Measurements from ENCODE around the gene BCO2.

Gene BCO2

DNA sequence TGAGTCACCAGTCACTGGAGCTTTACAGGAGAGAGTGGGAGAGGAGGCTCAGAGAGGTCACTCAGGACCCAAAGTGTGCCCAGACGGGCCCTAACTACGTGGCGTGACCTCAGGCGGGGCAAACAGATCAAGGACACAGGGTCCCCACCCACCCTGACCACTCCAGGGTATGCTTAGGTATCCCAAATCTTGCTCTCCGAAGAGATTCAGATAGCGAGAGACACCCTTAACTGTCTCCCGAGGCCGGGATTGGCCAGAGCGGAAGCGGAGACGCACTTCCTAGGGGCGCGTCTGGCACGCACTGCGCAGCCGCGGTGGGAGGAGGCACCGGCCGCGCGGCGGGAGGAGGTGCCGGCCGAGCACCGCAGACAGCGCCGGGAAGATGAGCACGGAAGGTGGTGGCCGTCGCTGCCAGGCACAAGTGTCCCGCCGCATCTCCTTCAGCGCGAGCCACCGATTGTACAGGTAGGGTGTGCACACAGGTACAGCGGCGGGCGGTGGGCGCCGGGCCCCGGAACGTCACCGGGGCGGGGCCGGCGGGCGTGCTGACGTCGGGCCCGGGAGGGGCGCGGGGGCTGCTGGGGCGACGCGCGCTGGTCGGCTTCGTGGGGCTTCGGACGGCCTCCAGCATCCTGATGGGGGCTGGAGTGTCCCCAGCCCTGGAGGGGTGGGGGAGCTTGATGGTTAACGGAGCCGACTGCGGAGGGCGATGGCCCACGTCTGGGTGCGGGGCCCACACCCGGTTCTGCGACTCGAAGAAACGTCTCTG lies 50.9 kb downstream of the BCO2 start, which contains the start of gene PTS (continued):
- TF ChIP-seq, protein P1, sequence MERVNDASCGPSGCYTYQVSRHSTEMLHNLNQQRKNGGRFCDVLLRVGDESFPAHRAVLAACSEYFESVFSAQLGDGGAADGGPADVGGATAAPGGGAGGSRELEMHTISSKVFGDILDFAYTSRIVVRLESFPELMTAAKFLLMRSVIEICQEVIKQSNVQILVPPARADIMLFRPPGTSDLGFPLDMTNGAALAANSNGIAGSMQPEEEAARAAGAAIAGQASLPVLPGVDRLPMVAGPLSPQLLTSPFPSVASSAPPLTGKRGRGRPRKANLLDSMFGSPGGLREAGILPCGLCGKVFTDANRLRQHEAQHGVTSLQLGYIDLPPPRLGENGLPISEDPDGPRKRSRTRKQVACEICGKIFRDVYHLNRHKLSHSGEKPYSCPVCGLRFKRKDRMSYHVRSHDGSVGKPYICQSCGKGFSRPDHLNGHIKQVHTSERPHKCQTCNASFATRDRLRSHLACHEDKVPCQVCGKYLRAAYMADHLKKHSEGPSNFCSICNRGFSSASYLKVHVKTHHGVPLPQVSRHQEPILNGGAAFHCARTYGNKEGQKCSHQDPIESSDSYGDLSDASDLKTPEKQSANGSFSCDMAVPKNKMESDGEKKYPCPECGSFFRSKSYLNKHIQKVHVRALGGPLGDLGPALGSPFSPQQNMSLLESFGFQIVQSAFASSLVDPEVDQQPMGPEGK (tag by site-specific recombination; IDR thresholded peaks at IDR 0.05) = peak; percentile 52; the same call in 1 of the 2 replicates
- TF ChIP-seq ZFHX2 (tag by site-specific recombination; conservative IDR thresholded peaks at IDR 0.05) = no peak; the same call in 1 of the 2 replicates
- peak; percentile 61 for TF ChIP-seq ZBTB8A (tag by site-specific recombination; IDR thresholded peaks at IDR 0.05)
- peak; percentile 67 for TF ChIP-seq SP2 (tag by site-specific recombination; IDR thresholded peaks at IDR 0.05)
- TF ChIP-seq ZNF76 (tag by site-specific recombination; IDR thresholded peaks at IDR 0.05; ENCODE audit: borderline replicate concordance, low read depth) = 0 out of 2 replicates have a peak, but pooled peaks have one; percentile 23
- peak; percentile 60 for TF ChIP-seq SP3 (tag by site-specific recombination; IDR thresholded peaks at IDR 0.05)
- TF ChIP-seq ZNF561 (tag by site-specific recombination; IDR thresholded peaks at IDR 0.05; ENCODE audit: borderline replicate concordance) = peak; percentile 18; the same call in 1 of the 2 replicates
- TF ChIP-seq ZBTB26 (tag by site-specific recombination; optimal IDR thresholded peaks at IDR 0.05) = peak; percentile 77
- peak; percentile 31; the same call in 1 of the 2 replicates for TF ChIP-seq ZNF600 (tag by site-specific recombination; IDR thresholded peaks at IDR 0.05)
- TF ChIP-seq ZEB2 (tag by site-specific recombination; IDR thresholded peaks at IDR 0.05) = peak; percentile 54
- TF ChIP-seq ZBTB48 (tag by site-specific recombination; IDR thresholded peaks at IDR 0.05) = peak; percentile 79
- TF ChIP-seq ZNF2 (tag by site-specific recombination; IDR thresholded peaks at IDR 0.05) = no peak
- TF ChIP-seq ZFP69B (tag by site-specific recombination; IDR thresholded peaks at IDR 0.05) = peak; percentile 55; the same call in 1 of the 2 replicates
- peak; percentile 64; the same call in 1 of the 2 replicates for TF ChIP-seq KLF8 (tag by site-specific recombination; IDR thresholded peaks at IDR 0.05)
- peak; percentile 74; the same call in 1 of the 2 replicates for TF ChIP-seq ZBTB20 (tag by site-specific recombination; IDR thresholded peaks at IDR 0.05)
- peak; percentile 81 for TF ChIP-seq GLIS2 (tag by site-specific recombination; IDR thresholded peaks at IDR 0.05)
- TF ChIP-seq, protein P2, sequence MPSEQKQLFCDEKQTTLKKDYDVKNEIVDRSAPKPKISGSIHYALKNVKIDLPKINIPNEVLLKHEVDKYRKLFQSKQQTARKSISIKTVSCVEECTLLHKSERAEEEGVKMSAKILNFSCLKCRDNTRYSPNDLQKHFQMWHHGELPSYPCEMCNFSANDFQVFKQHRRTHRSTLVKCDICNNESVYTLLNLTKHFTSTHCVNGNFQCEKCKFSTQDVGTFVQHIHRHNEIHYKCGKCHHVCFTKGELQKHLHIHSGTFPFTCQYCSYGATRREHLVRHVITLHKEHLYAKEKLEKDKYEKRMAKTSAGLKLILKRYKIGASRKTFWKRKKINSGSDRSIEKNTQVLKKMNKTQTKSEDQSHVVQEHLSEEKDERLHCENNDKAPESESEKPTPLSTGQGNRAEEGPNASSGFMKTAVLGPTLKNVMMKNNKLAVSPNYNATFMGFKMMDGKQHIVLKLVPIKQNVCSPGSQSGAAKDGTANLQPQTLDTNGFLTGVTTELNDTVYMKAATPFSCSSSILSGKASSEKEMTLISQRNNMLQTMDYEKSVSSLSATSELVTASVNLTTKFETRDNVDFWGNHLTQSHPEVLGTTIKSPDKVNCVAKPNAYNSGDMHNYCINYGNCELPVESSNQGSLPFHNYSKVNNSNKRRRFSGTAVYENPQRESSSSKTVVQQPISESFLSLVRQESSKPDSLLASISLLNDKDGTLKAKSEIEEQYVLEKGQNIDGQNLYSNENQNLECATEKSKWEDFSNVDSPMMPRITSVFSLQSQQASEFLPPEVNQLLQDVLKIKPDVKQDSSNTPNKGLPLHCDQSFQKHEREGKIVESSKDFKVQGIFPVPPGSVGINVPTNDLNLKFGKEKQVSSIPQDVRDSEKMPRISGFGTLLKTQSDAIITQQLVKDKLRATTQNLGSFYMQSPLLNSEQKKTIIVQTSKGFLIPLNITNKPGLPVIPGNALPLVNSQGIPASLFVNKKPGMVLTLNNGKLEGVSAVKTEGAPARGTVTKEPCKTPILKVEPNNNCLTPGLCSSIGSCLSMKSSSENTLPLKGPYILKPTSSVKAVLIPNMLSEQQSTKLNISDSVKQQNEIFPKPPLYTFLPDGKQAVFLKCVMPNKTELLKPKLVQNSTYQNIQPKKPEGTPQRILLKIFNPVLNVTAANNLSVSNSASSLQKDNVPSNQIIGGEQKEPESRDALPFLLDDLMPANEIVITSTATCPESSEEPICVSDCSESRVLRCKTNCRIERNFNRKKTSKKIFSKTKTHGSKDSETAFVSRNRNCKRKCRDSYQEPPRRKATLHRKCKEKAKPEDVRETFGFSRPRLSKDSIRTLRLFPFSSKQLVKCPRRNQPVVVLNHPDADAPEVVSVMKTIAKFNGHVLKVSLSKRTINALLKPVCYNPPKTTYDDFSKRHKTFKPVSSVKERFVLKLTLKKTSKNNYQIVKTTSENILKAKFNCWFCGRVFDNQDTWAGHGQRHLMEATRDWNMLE (tag by site-specific recombination; conservative IDR thresholded peaks at IDR 0.05; ENCODE audit: low read depth) = peak; percentile 67
- 0 out of 2 replicates have a peak, but pooled peaks have one; percentile 18 for TF ChIP-seq ZNF768 (tag by site-specific recombination; IDR thresholded peaks at IDR 0.05)
- TF ChIP-seq ZNF280C (tag by site-specific recombination; IDR thresholded peaks at IDR 0.05) = no peak
- no peak; the same call in 1 of the 2 replicates for TF ChIP-seq KLF1 (tag by site-specific recombination; IDR thresholded peaks at IDR 0.05)
- TF ChIP-seq ZBTB17 (tag by site-specific recombination; IDR thresholded peaks at IDR 0.05) = peak; percentile 78
- 0 out of 2 replicates have a peak, but pooled peaks have one; percentile 18 for TF ChIP-seq ZNF501 (tag by site-specific recombination; IDR thresholded peaks at IDR 0.05)
- TF ChIP-seq, protein P3, sequence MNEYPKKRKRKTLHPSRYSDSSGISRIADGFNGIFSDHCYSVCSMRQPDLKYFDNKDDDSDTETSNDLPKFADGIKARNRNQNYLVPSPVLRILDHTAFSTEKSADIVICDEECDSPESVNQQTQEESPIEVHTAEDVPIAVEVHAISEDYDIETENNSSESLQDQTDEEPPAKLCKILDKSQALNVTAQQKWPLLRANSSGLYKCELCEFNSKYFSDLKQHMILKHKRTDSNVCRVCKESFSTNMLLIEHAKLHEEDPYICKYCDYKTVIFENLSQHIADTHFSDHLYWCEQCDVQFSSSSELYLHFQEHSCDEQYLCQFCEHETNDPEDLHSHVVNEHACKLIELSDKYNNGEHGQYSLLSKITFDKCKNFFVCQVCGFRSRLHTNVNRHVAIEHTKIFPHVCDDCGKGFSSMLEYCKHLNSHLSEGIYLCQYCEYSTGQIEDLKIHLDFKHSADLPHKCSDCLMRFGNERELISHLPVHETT (tag by site-specific recombination; IDR thresholded peaks at IDR 0.05) = no peak
- no peak for TF ChIP-seq YY2 (tag by site-specific recombination; IDR thresholded peaks at IDR 0.05)
- no peak for TF ChIP-seq ZNF785 (tag by site-specific recombination; IDR thresholded peaks at IDR 0.05)
- TF ChIP-seq ZNF433 (tag by site-specific recombination; IDR thresholded peaks at IDR 0.05; ENCODE audit: low read depth) = no peak
- TF ChIP-seq ZNF585B (tag by site-specific recombination; IDR thresholded peaks at IDR 0.05) = no peak
- TF ChIP-seq ZNF366 (tag by site-specific recombination; conservative IDR thresholded peaks at IDR 0.05) = 0 out of 2 replicates have a peak, but pooled peaks have one; percentile 13
